ENCODE measurements around the gene GRID1.

The GRID1 gene

GRCh38 chr10:86023931-86024280 is 342.7 kb downstream of the GRID1 start:
- no peak for DNase-seq

GRCh38 chr10:86023336-86023735 is 343.3 kb downstream of the GRID1 start:
- no peak for DNase-seq

- DNase-seq = no peak
Observed at GRCh38 chr10:86022906-86023305, 343.7 kb downstream of the GRID1 start.

- no peak for DNase-seq
Observed at GRCh38 chr10:86020134-86020533, 346.5 kb downstream of the GRID1 start.

GRCh38 chr10:86019141-86019540 is 347.5 kb downstream of the GRID1 start:
- DNase-seq = no peak

GRCh38 chr10:86018735-86019058 is 347.9 kb downstream of the GRID1 start:
- no peak for DNase-seq

- no peak for DNase-seq
Observed at GRCh38 chr10:86017841-86018734, 348.5 kb downstream of the GRID1 start.

- no peak for DNase-seq
Observed at GRCh38 chr10:86013568-86013967, 353.0 kb downstream of the GRID1 start.

GRCh38 chr10:86007171-86007570 is 359.4 kb downstream of the GRID1 start:
- no peak for DNase-seq

- no peak for DNase-seq
Observed at GRCh38 chr10:86004337-86004736, 362.3 kb downstream of the GRID1 start.

- DNase-seq = no peak
Observed at GRCh38 chr10:86003201-86003621, 363.4 kb downstream of the GRID1 start.

- no peak for DNase-seq
Observed at GRCh38 chr10:86001521-86001920, 365.1 kb downstream of the GRID1 start.

- DNase-seq = no peak
Observed at GRCh38 chr10:85997544-85997943, 369.1 kb downstream of the GRID1 start.

GRCh38 chr10:85995791-85996190 is 370.8 kb downstream of the GRID1 start:
- DNase-seq = peak; percentile 38

- no peak for DNase-seq
Observed at GRCh38 chr10:85993840-85994507, 372.6 kb downstream of the GRID1 start.

GRCh38 chr10:85993140-85993539 is 373.5 kb downstream of the GRID1 start:
- DNase-seq = no peak

GRCh38 chr10:85992324-85992723 is 374.3 kb downstream of the GRID1 start:
- DNase-seq = no peak

GRCh38 chr10:85986777-85987176 is 379.8 kb downstream of the GRID1 start:
- DNase-seq = no peak

- no peak for DNase-seq
Observed at GRCh38 chr10:85983051-85983450, 383.5 kb downstream of the GRID1 start.

- DNase-seq = no peak
Observed at GRCh38 chr10:85979598-85979997, 387.0 kb downstream of the GRID1 start.

- DNase-seq = no peak
Observed at GRCh38 chr10:85978566-85979358, 387.8 kb downstream of the GRID1 start.

GRCh38 chr10:85977642-85978041 is 389.0 kb downstream of the GRID1 start:
- no peak for DNase-seq

GRCh38 chr10:85976267-85976793 is 390.3 kb downstream of the GRID1 start:
- DNase-seq = no peak

All from hematopoietic multipotent progenitor cell treated with erythropoietin and hydrocortisone succinate and interleukin-3 and kit ligand, for 8 days (in vitro differentiated cells).